Activated naive CD4-positive, alpha-beta T cell treated with anti-CD3 and anti-CD28 coated beads for 36 hours (primary cell): ENCODE results near the gene SPTBN2. TPM values are rescaled to one million over a fixed set of nuclear protein-coding genes. Genes with fewer than 3 reads are reported as not detected.
A peak's percentile ranks its signal among the peaks of the same experiment; 100 is the strongest.
"Not testable (repeated sequence)": the region's sequence is repeated elsewhere in the genome, so short reads cannot be mapped to it uniquely, and the experiment has no call there.

Source experiments
- CTCF ChIA-PET: fragments of 350-600 bp; sonication (Branson Sonifier 250); formaldehyde crosslinking; loops from one replicate; lab custom pipeline; 2021; ENCODE audit warnings: antibody characterized with exemption; lab: Charles Lee
- DNase-seq: peaks from one replicate; pipeline ENCODE4 v3.0.0-alpha.2; 2020
- H3K27ac Mint-ChIP-seq: one replicate; pipeline ENCODE4 v1.8.0; 2021; ENCODE audit warnings: mild to moderate bottlenecking, mixed read lengths
- H3K27me3 Mint-ChIP-seq: one replicate; pipeline ENCODE4 v1.8.0; 2021; ENCODE audit warnings: low read depth, mixed read lengths
- H3K36me3 Mint-ChIP-seq: one replicate; pipeline ENCODE4 v1.8.0; 2021; ENCODE audit warnings: low read depth, mixed read lengths
- H3K4me1 Mint-ChIP-seq: one replicate; pipeline ENCODE4 v1.8.0; 2021; ENCODE audit warnings: low read depth, mixed read lengths
- H3K4me3 Mint-ChIP-seq: one replicate; pipeline ENCODE4 v1.8.0; 2021; ENCODE audit warnings: mild to moderate bottlenecking, moderate library complexity, mixed read lengths
- H3K9me3 Mint-ChIP-seq: one replicate; pipeline ENCODE4 v1.8.0; 2021; ENCODE audit warnings: mixed read lengths
- intact Hi-C: fragments of 100-400 bp; cut with micrococcal nuclease; formaldehyde crosslinking; loops from one replicate; pipeline ENCODE4 v1.15.1; 2023
- total RNA-seq, 2 experiments: library from RNA; stranded (reverse); gene quantifications; one replicate each; pipeline ENCODE4 v1.2.3, GENCODE V29; 2021

SPTBN2 gene
- total RNA-seq, 2 experiments from 2014 or later = 1.8 to 3.0 TPM

DNA sequence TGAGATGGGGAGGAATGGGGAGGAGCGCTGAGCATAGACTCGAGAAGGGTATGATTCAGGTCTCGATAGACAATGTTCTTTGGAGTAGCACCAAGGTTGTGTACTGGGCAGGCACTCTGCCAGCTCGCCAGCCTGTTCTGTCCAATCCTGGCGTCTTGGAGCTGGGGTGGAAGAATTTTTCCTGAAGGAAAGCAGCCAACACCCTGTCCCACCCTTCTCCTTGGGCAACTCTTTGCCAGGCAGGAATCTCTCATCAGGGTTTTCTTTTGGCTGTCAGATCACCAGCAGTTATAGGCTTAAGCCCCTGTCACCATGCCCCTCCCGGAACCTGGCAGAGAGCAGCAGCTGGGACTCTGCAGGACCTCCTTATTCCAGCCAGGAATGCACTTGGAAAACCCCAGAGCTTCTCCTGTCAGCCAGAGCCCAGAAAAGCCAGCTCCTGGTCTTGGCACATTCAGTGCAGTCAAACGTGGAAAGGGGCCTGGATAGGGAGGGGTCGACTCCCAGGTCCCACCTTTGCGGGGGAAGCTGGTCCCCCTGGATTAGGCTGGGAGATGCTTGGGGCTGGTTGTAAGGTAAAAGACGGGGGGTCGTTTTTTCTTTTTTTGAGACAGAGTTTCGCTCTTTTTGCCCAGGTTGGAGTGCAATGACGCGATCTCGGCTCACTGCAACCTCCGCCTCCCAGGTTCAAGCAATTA, 14.4 kb upstream of the SPTBN2 start:
- intact Hi-C loops = no loop called here
- Mint-ChIP-seq H3K36me3 (peaks cover 5% of the 10 kb centered on the region), H3K4me1 (peaks cover 1% of the 10 kb centered on the region), H3K27ac (no peak overlapping the region), H3K9me3 (peaks cover 6% of the 10 kb centered on the region), H3K4me3 (peak overlapping the region; percentile 95), H3K27me3 (no peaks in the 10 kb centered on the region)
- DNase-seq = no peak
- CTCF ChIA-PET = interaction anchor here (0.6 kb wide), 2 partner anchors 24 to 68 kb away, joined by 3 read pairs; no protein-coding TSS in a partner anchor

GRCh38 chr11:66741153-66741552, 12.1 kb upstream of the SPTBN2 start:
- no peak overlapping the region for H3K4me3 Mint-ChIP-seq
- no peak for DNase-seq
- CTCF ChIA-PET = interaction anchor here (0.9 kb wide), 1 partner anchor 17 kb away, joined by 4 read pairs; no protein-coding TSS in a partner anchor
- H3K9me3 Mint-ChIP-seq = peaks cover 6% of the 10 kb centered on the region
- H3K36me3 Mint-ChIP-seq = peaks cover 5% of the 10 kb centered on the region
- H3K4me1 Mint-ChIP-seq = peaks cover 1% of the 10 kb centered on the region
- H3K27me3 Mint-ChIP-seq = peaks cover 5% of the 10 kb centered on the region
- no peak overlapping the region for H3K27ac Mint-ChIP-seq
- intact Hi-C loops = no loop called here

DNA sequence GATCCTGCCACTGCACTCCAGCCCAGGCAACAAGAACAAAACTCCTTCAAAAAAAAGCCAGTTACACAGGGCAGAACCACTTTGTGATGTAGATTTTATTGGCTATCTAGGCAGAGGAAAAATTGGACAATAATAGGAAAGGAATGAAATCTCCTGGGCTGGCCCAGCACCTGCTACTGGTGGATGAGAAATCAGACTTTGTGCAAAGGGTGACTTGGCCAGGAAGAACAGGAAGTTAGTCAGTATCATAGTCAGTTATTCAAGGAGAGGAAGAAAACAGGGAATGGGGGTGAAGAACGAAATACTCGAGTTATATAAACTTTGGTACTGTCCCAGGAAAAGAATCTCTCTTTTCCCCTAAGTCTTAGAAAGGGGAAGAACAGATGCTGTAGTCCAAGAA, 11.0 kb upstream of the SPTBN2 start:
- Mint-ChIP-seq H3K4me3 (no peak overlapping the region), H3K27me3 (peaks cover 5% of the 10 kb centered on the region), H3K4me1 (peaks cover 1% of the 10 kb centered on the region), H3K36me3 (peaks cover 5% of the 10 kb centered on the region), H3K27ac (no peak overlapping the region), H3K9me3 (peaks cover 6% of the 10 kb centered on the region)
- CTCF ChIA-PET = interaction anchor here (0.5 kb wide), 1 partner anchor 184 kb away, joined by 4 read pairs; no protein-coding TSS in a partner anchor
- intact Hi-C loops = no loop called here
- DNase-seq = no peak

DNA sequence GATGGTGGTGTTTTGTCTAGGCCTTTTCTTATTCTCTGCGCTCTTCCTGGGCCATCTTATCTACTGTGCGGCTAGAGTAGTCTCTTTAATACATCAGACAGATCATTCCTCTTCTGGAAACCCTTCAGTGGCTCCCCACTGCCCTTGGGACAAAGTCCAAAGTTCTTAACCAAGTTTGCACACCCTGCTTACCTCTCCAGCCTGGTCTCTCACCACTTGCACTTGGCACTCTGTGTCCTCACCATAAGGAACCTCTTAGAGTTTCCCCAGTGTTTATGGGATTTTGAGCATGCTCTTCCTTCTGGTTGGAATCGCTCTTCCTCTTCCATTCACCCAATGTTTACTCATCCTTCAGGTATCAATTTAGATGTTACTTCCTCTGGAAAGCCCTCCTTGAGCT, 5.2 kb upstream of the SPTBN2 start:
- CTCF ChIA-PET = interaction anchor here (0.6 kb wide), 1 partner anchor 89 kb away, joined by 5 read pairs; no protein-coding TSS in a partner anchor
- no peaks in the 10 kb centered on the region for H3K4me1 Mint-ChIP-seq
- H3K27me3 Mint-ChIP-seq = peaks cover 29% of the 10 kb centered on the region
- H3K4me3 Mint-ChIP-seq = no peak overlapping the region
- H3K27ac Mint-ChIP-seq = no peak overlapping the region
- H3K36me3 Mint-ChIP-seq = no peaks in the 10 kb centered on the region
- intact Hi-C loops = no loop called here
- no peak for DNase-seq
- H3K9me3 Mint-ChIP-seq = no peaks in the 10 kb centered on the region

- no peaks in the 10 kb centered on the region for H3K9me3 Mint-ChIP-seq
- peaks cover 58% of the 10 kb centered on the region for H3K27me3 Mint-ChIP-seq
- no peak overlapping the region for H3K27ac Mint-ChIP-seq
- CTCF ChIA-PET = interaction anchor here (1.0 kb wide), 2 partner anchors 221 to 343 kb away, joined by 3 read pairs; no protein-coding TSS in a partner anchor
- no peaks in the 10 kb centered on the region for H3K36me3 Mint-ChIP-seq
- H3K4me1 Mint-ChIP-seq = peaks cover 14% of the 10 kb centered on the region
- no peak overlapping the region for H3K4me3 Mint-ChIP-seq
- intact Hi-C loops = no loop called here
- no peak for DNase-seq
Measured at GRCh38 chr11:66729447-66729846, 431 bp upstream of the SPTBN2 start.

DNA sequence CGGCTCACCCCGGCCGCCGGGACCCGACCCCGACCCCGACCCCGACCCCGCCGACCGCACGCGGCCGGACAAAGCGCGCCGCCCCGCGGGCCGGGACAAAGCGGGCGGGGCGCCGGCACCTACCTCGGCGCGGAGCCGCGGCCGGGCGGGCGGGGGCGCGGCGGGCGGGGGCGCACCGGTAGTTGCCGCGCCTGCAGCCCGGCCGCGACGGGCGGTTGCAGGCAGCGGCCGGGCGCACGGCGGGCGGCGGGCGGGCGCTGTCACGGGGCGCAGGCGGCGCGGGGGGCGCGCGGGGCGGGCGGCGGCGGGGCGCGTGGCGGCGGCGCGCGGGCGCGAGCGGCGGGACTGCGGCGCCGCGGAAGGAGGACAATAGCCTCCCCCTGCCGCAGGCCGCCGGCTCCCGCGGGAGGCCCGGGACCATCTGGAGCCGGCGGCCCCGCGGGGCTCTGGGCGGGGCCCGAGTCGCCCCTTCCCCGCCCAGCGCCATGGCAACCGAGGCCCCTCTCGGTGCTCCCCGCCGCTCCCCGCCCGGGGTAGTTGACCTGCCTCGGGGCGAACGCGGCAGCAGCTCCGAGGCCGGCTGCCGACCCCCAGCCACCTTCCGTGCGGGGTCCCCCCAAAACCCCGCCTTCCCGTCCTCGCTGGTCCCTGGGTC, 851 bp downstream of the SPTBN2 start:
- CTCF ChIA-PET = interaction anchor here (0.6 to 1.0 kb wide), 2 partner anchors 142 to 342 kb away, joined by 3 read pairs; no protein-coding TSS in a partner anchor
- H3K4me1 Mint-ChIP-seq = peaks cover 14% of the 10 kb centered on the region
- no peak overlapping the region for H3K27ac Mint-ChIP-seq
- intact Hi-C loops = no loop called here
- no peaks in the 10 kb centered on the region for H3K36me3 Mint-ChIP-seq
- no peak for DNase-seq
- H3K4me3 Mint-ChIP-seq = peak overlapping the region; percentile 66
- H3K9me3 Mint-ChIP-seq = no peaks in the 10 kb centered on the region
- H3K27me3 Mint-ChIP-seq = peaks cover 53% of the 10 kb centered on the region

DNA sequence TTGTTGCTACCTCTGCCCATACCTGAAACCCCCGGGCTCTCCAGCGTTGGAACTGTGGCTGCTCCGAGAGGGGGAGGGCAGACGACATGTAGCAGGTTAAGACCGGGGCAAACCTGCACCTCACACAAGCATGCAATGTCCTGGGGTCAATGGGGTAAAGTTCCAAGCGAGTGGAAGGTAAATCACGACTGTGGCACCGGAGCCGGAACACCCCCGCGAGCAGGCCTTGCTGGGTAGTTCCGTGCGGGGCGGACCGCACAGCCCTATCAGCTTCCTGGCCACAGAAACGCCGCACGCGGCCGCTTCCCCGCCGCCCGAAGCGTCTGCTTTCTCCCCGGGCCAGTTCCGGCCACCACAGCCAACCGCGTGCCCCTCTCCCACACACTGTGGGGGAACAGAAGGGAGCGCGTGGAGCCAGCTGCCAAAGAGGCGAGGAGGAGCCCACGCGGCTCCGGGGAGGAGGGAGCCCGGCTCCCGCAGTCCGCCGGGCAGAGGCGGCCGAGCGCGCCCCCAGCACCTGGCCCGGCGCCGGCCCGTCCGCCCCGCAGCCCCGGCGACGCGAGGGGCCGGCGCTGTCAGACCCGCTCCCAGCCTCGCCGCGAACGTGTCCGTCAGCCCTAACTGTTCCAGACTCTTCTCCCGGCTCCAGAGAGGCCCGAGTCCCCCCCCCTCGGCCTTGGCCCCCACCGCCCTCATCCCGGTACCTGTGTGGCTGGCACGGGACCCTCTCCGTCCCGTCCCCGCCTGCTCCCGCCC, 1.6 kb downstream of the SPTBN2 start:
- Mint-ChIP-seq H3K27ac (no peak overlapping the region), H3K4me1 (peaks cover 14% of the 10 kb centered on the region), H3K27me3 (peaks cover 57% of the 10 kb centered on the region), H3K4me3 (peak overlapping the region; percentile 65), H3K36me3 (no peaks in the 10 kb centered on the region), H3K9me3 (no peaks in the 10 kb centered on the region)
- CTCF ChIA-PET = no interaction called here
- intact Hi-C loops = loop anchor here (2.0 kb wide), 1 partner anchor 17 kb away; a partner anchor contains a TSS
- peak; percentile 43 for DNase-seq

DNA sequence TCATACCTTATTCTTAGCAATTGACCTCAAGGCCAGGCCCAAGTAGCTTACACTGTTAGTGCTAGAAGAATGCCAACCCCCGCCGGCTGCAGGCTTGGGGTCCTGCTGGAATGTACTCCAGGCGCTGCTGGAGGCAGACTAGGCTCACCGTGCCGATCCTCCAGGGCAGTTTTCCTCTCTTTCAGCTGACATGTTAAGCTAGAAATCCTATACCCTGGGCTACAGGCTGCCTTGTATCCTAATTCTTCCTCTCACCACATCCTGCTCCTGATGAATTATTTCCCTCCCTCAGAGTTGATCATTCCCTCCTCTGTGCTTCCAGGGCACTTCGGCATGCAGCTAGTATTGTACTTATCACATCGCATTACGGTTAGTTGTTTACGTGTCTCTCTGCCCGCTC, 3.4 kb downstream of the SPTBN2 start:
- H3K27ac Mint-ChIP-seq = no peak overlapping the region
- intact Hi-C loops = loop anchor here (2.0 kb wide), 1 partner anchor 19 kb away; a partner anchor contains a TSS

GRCh38 chr11:66725114-66725513, 3.9 kb downstream of the SPTBN2 start:
- H3K9me3 Mint-ChIP-seq = no peaks in the 10 kb centered on the region
- H3K36me3 Mint-ChIP-seq = no peaks in the 10 kb centered on the region
- peaks cover 19% of the 10 kb centered on the region for H3K4me1 Mint-ChIP-seq
- no peak for DNase-seq
- no peak overlapping the region for H3K27ac Mint-ChIP-seq
- CTCF ChIA-PET = no interaction called here
- no peak overlapping the region for H3K4me3 Mint-ChIP-seq
- peaks cover 52% of the 10 kb centered on the region for H3K27me3 Mint-ChIP-seq
- intact Hi-C loops = no loop called here

More for the DNA sequence above, 3.4 kb downstream of the SPTBN2 start:
- DNase-seq = no peak
- CTCF ChIA-PET = no interaction called here
- peaks cover 48% of the 10 kb centered on the region for H3K27me3 Mint-ChIP-seq
- no peaks in the 10 kb centered on the region for H3K9me3 Mint-ChIP-seq
- H3K4me1 Mint-ChIP-seq = peaks cover 14% of the 10 kb centered on the region
- H3K4me3 Mint-ChIP-seq = no peak overlapping the region
- no peaks in the 10 kb centered on the region for H3K36me3 Mint-ChIP-seq

GRCh38 chr11:66724167-66724566, 4.8 kb downstream of the SPTBN2 start:
- Mint-ChIP-seq H3K27me3 (peaks cover 53% of the 10 kb centered on the region), H3K4me1 (peaks cover 23% of the 10 kb centered on the region)
- DNase-seq, H3K27ac Mint-ChIP-seq, H3K36me3 Mint-ChIP-seq, H3K9me3 Mint-ChIP-seq, intact Hi-C loops, H3K4me3 Mint-ChIP-seq: not testable (repeated sequence)
- CTCF ChIA-PET = interaction anchor here (0.7 to 0.8 kb wide), 4 partner anchors 17 to 338 kb away, joined by 3 to 4 read pairs (median 4); no protein-coding TSS in a partner anchor

GRCh38 chr11:66723693-66724092, 5.3 kb downstream of the SPTBN2 start:
- no peaks in the 10 kb centered on the region for H3K36me3 Mint-ChIP-seq
- intact Hi-C loops = no loop called here
- no peak for DNase-seq

More at GRCh38 chr11:66723693-66724092, 5.3 kb downstream of the SPTBN2 start:
- Mint-ChIP-seq H3K4me1 (peaks cover 20% of the 10 kb centered on the region), H3K27me3 (peaks cover 49% of the 10 kb centered on the region), H3K9me3 (no peaks in the 10 kb centered on the region), H3K4me3 (no peak overlapping the region), H3K27ac (no peak overlapping the region)
- CTCF ChIA-PET = interaction anchor here (0.7 to 0.8 kb wide), 3 partner anchors 17 to 338 kb away, joined by 3 to 4 read pairs (median 3); no protein-coding TSS in a partner anchor
